ENCODE measurements around the gene CLTC.

DNA sequence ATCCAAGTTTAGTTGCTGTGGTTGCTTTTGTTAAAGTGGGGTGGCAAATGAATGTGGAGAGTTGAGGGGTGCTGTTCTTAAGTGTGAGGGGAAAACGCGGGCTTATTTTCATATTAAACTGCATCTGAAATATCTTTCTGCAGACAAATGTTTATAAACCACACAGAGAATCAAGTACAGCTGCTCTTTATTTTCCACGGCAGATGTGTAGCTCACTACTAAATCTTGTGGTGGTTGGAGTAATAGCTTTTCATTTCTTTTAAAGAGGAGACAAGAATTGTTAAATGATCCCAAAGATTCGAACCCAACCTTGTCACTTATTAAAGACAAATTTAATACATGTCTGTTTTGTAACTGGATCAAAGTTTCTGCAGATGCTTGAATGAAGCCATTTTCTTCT is 2.1 kb downstream of the CLTC start:
- TF ChIP-seq, protein P1, sequence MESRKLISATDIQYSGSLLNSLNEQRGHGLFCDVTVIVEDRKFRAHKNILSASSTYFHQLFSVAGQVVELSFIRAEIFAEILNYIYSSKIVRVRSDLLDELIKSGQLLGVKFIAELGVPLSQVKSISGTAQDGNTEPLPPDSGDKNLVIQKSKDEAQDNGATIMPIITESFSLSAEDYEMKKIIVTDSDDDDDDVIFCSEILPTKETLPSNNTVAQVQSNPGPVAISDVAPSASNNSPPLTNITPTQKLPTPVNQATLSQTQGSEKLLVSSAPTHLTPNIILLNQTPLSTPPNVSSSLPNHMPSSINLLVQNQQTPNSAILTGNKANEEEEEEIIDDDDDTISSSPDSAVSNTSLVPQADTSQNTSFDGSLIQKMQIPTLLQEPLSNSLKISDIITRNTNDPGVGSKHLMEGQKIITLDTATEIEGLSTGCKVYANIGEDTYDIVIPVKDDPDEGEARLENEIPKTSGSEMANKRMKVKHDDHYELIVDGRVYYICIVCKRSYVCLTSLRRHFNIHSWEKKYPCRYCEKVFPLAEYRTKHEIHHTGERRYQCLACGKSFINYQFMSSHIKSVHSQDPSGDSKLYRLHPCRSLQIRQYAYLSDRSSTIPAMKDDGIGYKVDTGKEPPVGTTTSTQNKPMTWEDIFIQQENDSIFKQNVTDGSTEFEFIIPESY (IDR thresholded peaks at IDR 0.05; ENCODE audit: borderline replicate concordance, low read depth), result no peak
- TF ChIP-seq POLR2AphosphoS5 (IDR thresholded peaks at IDR 0.05; ENCODE audit: low read depth, low read length) (no peak), FOXM1 (IDR thresholded peaks at IDR 0.05; ENCODE audit: low read depth) (no peak), TAF1 (IDR thresholded peaks at IDR 0.05; ENCODE audit: borderline replicate concordance, low read depth, low read length) (no peak), EP300 (IDR thresholded peaks at IDR 0.05; ENCODE audit: borderline replicate concordance in 1 of 2, low read depth in 1 of 2, low read length in 1 of 2) (no peak), MEF2A (IDR thresholded peaks at IDR 0.05; ENCODE audit: borderline replicate concordance, low read depth) (no peak), SMC3 (IDR thresholded peaks at IDR 0.05; ENCODE audit: low read depth, low read length) (no peak), EZH2phosphoT487 (IDR thresholded peaks at IDR 0.05; ENCODE audit: borderline replicate concordance, low read depth) (no peak), TEAD4 (IDR thresholded peaks at IDR 0.05; ENCODE audit: borderline replicate concordance, insufficient read depth) (no peak)
- TF ChIP-seq, protein P2, sequence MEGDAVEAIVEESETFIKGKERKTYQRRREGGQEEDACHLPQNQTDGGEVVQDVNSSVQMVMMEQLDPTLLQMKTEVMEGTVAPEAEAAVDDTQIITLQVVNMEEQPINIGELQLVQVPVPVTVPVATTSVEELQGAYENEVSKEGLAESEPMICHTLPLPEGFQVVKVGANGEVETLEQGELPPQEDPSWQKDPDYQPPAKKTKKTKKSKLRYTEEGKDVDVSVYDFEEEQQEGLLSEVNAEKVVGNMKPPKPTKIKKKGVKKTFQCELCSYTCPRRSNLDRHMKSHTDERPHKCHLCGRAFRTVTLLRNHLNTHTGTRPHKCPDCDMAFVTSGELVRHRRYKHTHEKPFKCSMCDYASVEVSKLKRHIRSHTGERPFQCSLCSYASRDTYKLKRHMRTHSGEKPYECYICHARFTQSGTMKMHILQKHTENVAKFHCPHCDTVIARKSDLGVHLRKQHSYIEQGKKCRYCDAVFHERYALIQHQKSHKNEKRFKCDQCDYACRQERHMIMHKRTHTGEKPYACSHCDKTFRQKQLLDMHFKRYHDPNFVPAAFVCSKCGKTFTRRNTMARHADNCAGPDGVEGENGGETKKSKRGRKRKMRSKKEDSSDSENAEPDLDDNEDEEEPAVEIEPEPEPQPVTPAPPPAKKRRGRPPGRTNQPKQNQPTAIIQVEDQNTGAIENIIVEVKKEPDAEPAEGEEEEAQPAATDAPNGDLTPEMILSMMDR (IDR thresholded peaks at IDR 0.05), result no peak
- TF ChIP-seq, protein P3, sequence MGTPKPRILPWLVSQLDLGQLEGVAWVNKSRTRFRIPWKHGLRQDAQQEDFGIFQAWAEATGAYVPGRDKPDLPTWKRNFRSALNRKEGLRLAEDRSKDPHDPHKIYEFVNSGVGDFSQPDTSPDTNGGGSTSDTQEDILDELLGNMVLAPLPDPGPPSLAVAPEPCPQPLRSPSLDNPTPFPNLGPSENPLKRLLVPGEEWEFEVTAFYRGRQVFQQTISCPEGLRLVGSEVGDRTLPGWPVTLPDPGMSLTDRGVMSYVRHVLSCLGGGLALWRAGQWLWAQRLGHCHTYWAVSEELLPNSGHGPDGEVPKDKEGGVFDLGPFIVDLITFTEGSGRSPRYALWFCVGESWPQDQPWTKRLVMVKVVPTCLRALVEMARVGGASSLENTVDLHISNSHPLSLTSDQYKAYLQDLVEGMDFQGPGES (IDR thresholded peaks at IDR 0.05; ENCODE audit: low read depth, low read length), result no peak
- TF ChIP-seq, protein P4, sequence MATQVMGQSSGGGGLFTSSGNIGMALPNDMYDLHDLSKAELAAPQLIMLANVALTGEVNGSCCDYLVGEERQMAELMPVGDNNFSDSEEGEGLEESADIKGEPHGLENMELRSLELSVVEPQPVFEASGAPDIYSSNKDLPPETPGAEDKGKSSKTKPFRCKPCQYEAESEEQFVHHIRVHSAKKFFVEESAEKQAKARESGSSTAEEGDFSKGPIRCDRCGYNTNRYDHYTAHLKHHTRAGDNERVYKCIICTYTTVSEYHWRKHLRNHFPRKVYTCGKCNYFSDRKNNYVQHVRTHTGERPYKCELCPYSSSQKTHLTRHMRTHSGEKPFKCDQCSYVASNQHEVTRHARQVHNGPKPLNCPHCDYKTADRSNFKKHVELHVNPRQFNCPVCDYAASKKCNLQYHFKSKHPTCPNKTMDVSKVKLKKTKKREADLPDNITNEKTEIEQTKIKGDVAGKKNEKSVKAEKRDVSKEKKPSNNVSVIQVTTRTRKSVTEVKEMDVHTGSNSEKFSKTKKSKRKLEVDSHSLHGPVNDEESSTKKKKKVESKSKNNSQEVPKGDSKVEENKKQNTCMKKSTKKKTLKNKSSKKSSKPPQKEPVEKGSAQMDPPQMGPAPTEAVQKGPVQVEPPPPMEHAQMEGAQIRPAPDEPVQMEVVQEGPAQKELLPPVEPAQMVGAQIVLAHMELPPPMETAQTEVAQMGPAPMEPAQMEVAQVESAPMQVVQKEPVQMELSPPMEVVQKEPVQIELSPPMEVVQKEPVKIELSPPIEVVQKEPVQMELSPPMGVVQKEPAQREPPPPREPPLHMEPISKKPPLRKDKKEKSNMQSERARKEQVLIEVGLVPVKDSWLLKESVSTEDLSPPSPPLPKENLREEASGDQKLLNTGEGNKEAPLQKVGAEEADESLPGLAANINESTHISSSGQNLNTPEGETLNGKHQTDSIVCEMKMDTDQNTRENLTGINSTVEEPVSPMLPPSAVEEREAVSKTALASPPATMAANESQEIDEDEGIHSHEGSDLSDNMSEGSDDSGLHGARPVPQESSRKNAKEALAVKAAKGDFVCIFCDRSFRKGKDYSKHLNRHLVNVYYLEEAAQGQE (IDR thresholded peaks at IDR 0.05; ENCODE audit: low read depth, low read length), result no peak
- TF ChIP-seq, protein P5, sequence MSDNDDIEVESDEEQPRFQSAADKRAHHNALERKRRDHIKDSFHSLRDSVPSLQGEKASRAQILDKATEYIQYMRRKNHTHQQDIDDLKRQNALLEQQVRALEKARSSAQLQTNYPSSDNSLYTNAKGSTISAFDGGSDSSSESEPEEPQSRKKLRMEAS (IDR thresholded peaks at IDR 0.05; ENCODE audit: low read depth), result no peak

Measured in SK-N-SH (cell line).